NCI-H146 treated with DMSO at 0.1 percent for 48 hours (cell line): ENCODE measurements around the gene NDST3.

Experiments
- DNase-seq: peaks from one replicate; lab custom pipeline; 2025; ENCODE audit not compliant: unreplicated experiment; lab: John Stamatoyannopoulos, UW

Gene NDST3

GRCh38 chr4:118173956-118174725, 139.9 kb downstream of the NDST3 start:
- no peak for DNase-seq

- no peak for DNase-seq
Observed at GRCh38 chr4:118175506-118175905, 141.2 kb downstream of the NDST3 start.

DNA sequence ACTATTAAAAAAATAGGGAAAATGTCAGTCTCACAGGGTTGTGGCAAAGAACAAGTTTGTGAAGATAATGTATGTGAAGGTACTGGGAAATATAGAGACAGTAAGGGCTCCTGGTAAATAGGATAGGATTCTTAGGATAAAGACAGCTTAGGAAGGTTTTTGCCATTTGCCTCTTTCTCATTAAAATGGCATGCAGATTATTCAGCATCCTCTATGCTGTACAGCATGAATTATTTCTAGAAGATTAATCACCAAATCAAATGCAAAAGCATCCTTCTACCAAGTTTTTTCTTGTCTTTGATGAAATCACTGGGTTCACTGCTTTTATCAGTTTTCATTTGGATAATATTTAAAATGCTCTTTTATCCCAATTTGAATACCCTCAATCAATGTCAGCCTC, 142.8 kb downstream of the NDST3 start:
- no peak for DNase-seq

DNA sequence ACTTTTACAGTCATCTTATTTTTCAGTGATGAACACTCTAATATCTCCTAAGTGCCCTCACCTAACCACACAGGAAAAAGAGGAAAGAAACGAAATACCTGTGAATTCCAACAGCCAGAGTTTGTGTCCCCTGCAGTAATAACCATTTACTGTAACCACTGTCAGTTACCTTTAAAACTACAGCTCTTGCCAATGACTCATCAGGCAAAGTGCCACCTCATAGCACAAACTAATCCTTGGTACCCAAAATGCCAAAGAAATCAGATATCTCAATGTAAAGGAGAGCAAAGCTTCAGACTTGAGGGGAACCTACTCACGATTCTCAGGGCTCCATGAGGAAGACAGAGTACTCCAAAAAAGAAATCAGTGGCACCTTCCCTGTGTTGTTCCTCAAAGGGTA, 146.5 kb downstream of the NDST3 start:
- DNase-seq: no peak

GRCh38 chr4:118190903-118191302, 156.6 kb downstream of the NDST3 start:
- DNase-seq: no peak

DNA sequence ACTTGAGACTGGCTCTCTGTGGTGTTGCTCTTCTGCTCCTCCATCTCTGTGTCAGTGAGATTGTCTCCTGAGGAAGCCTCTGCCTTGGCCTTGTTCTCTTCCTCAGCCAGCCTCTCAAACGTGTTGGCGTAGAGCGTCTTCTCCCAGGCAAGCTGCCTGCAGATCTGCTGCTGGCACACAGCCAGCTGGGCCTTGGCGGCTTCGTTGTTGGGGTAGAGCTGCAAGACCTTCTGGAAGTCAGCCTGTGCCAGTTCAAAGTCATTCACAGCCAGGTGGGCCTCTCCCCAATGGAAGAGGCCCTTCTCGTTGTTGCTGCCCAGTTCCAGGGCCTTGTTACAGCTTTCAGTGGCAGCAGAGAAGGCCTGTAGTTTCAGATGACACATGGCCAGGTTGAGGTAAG, 159.1 kb downstream of the NDST3 start:
- DNase-seq: no peak

DNA sequence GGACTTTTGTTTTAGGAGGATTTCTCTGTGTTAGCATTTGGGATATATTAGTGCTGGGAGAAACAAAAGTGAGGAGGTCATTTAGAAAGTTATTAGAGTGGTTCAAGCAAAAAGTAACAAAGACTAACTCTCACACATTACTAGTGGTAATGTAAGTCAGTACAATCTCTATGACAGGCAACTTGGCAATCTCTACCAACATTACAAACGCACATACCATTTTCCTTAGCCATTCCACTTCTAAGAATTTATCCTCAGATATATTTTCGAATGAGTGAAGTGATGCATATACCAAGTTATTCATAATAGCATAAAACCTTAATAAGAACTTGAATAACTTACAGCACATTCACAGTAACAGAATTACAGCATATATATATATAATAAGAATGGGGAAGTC, 172.3 kb downstream of the NDST3 start:
- DNase-seq: no peak

GRCh38 chr4:118213101-118213500, 178.8 kb downstream of the NDST3 start:
- DNase-seq: no peak

DNA sequence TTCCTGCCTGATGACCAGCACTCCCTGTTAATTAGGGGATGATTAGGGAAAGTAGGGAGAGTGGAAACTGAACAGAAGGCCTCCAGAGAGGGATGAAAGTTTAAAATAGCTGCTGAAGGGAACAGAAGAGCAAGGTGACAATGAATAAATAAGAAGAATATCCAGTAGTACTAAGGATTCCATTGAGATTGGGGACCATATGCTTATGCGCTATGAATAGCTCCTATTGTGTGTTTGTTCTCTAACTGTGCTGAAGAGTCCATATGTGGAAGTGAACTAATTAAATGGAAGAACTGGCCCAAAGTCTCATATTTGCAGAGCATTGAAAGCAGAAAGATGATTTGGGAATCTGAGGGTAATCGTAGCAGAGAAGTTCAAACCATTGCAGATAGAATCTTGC, 181.5 kb downstream of the NDST3 start:
- DNase-seq: no peak

- DNase-seq: no peak
Observed at GRCh38 chr4:118221227-118221800, 187.0 kb downstream of the NDST3 start.

GRCh38 chr4:118224243-118224829, 190.1 kb downstream of the NDST3 start:
- peak; percentile 0 for DNase-seq

GRCh38 chr4:118225511-118225910, 191.2 kb downstream of the NDST3 start:
- DNase-seq: no peak

DNA sequence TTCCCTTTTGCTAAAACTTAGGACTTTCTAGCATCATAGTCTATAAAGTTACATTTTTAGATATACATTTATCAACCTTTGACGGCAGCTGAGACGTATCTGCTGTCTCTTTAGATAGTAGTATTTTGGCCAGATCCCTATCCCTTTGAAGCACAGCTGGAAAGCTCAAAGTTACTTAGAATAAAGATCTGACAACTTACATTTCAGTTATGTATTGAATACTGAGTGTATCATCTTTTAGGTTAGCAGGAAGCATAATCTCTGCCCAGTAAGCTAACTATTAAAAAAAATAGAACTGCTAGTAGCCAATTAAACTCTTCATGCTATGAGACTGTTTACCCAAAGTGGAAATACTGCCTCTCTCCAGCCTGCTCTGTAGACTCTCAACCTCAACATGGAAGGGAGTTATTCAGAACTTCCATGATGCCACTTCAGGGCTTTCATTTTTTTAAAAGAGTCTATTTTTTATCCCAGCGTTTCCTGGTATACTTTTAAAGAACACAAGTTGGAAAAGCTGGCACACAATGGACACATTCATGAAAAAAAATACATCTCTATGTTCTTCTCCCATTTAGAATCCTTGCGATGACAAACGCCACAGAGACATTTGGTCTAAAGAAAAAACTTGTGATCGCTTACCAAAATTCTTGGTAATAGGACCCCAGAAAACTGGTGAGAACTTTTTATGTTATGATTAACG, 192.2 kb downstream of the NDST3 start:
- DNase-seq: no peak

DNA sequence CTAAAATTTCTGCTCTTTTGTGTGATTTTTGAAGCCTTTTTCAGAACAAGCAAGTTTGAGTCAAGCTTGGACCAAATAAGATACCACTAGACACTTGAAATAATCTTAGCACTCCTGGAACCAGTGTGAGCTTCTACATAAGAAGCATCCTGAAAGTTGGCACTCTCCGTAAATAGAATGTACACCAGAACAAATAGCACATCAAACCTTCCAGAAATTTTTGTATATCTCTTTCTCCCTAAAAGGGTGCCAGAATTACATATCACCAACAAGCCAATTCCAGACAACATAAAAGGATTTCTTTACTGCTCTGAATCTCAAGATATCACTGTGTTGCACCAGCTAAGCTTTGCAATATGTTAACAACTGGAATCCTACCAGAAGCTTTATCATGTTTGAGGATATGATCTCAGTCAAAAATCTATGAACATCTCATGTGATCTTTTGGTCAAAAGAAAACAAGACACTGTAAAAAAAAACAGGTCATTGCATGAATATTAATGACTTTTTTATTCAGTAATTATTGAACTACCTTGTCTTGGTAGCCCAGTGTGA, 201.4 kb downstream of the NDST3 start:
- no peak for DNase-seq

- no peak for DNase-seq
Observed at GRCh38 chr4:118237531-118237930, 203.2 kb downstream of the NDST3 start.

GRCh38 chr4:118249890-118250289, 215.6 kb downstream of the NDST3 start:
- no peak for DNase-seq

DNA sequence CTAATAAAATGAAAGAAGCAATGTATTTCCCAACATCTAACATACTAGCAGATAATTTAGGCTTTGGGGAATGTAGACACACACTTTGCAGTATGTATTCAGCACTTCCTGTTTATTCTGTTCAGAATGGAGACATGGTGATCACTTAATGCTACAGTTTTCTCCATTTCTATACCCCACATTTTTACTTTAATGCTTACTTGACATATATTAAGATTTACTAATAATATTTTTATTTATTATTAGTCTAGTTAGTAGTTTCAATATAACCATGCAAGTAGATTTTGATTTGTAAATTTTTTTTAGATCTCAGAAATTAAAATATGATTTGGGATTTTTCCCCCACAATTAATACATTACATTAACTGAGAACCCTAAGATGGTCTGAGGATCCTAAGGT, 220.1 kb downstream of the NDST3 start:
- DNase-seq: no peak

DNA sequence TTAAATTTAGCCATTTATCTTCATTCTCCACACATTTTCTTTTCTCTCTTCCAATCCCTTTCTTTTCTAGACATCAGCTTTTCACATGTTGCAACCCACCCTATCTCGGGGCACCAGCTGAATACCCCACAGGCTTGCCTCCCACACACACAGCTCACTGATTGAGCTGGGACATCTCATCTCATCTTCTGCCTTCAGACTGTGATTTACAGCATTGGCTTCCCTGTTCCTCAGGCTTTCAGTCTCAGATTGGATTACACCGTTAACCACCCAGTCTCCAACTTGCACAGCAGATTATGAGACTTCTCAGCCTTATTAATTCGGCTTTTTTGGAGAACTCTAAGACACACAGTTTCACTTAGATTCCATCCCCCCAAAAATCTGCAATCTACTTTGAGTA, 224.8 kb downstream of the NDST3 start:
- no peak for DNase-seq

GRCh38 chr4:118260309-118260708, 226.0 kb downstream of the NDST3 start:
- no peak for DNase-seq

GRCh38 chr4:118264096-118264495, 229.8 kb downstream of the NDST3 start:
- no peak for DNase-seq

DNA sequence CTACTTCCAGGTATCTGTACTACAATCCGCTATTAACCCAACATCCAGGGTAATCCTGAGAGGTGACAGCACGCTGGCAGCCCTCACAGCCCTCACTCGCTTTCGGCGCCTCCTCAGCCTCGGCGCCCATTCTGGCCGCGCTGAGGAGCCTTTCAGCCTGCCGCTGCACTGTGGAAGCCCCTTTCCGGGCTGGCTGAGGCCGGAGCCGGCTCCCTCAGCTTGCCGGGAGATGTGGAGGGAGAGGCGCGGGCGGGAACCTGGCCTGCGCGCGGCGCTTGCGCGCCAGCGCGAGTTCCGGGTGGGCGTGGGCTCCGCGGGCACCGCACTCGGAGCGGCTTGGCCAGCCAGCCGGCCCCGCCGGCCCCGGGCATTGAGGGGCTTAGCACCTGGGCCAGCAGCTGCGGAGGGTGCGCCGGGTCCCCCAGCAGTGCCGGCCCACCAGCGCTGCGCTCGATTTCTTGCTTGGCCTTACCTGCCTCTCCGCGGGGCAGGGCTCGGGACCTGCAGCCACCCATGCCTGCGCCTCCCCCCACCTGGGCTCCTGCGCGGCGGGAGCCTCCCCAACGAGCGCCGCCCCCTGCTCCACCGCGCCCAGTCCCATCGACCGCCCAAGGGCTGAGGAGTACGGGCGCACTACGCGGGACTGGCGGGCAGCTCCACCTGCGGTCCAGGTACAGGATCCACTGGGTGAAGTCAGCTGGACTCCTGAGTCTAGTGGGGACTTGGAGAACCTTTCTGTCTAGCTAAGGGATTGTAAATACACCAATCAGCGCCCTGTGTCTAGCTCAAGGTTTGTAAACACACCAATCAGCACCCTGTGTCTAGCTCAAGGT, 231.2 kb downstream of the NDST3 start:
- DNase-seq: no peak
